Measurements from ENCODE around the gene CRY2.
A peak's percentile ranks its signal among the peaks of the same experiment; 100 is the strongest.
"Not testable (repeated sequence)": the region's sequence is repeated elsewhere in the genome, so short reads cannot be mapped to it uniquely, and the experiment has no call there.

The CRY2 gene

GRCh38 chr11:45846974-45847910 is at the start of gene CRY2:
Gene CRY2, plus strand, starts transcription at chr11:45847475. Its CDS starts 16 bp downstream, at chr11:45847491.
- peak; percentile 97 for DNase-seq

DNA sequence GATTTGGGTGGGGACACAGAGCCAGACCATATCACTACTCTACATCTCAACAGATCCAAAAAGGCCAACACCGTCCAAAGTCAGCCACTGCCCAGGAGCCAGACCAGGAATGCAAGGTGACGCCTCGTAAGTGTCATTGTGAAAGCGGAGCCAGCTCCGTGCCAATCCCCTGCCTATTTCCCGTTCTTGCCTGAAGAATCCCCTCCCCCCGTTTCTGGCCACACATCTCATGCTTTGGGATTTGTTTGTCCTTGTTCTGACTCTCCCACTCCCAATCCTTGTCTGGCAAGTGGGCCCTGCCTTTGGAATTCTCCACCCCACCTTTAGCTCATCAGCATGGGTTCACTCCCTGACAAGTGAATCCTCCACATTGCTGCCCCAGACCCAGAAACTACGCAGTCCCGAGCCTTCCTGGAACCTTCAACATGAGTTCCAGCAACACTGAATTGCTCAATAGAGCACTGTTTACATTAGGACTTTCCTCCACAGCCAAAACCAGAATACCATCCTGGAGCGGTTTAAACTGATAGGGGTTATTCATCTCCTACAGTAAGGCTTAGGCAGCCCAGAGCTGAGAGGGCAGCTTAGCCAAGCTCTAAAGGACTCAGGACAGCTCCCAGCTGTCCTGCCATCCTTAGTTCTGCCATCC is 48.4 kb upstream of the CRY2 start:
- DNase-seq = no peak

DNA sequence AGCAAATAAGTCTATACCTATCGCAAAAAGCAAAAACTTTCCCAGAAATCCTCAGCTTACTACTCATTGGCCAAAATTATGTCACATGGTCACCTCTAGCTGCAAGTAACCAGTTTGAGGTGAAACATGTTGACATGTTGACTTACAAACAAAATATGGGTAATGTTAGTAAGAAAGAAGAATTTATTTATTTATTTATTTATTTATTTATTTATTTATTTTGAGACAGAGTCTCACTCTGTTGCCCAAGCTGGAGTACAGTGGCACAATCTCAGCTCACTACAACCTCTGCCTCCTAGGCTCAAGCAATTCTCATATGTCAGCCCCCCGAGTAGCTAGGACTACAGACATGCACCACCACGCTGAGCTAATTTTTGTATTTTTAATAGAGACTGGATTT is 47.7 kb upstream of the CRY2 start:
- no peak for DNase-seq

GRCh38 chr11:45800261-45800660 is 47.0 kb upstream of the CRY2 start:
- no peak for DNase-seq

DNA sequence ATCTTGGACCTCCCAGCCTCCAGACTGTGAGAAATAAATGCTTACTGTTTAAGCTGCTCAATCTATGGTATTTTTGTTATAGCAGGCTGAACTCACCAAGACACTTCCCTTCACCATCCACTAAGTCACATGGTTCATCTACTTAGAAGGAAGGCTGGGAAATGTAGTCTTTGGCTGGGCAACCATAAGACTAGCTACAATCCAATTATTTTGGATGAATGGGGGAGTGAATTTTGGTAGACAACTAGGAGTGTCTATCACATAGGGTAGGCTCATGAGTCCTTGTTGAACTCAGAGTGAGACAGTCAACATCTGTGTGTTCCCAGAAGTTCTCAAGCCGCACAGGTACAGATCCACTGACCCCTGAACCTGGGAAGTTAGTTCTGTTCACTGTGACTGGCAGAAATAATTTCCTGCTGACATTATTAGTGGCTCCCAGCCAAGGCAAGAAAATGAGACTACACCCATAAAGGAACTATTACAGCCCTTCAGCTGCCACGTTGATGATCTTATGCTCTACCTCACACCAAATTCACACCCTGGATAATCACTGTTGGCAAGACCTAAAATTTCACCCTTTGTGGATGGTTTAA is 45.5 kb upstream of the CRY2 start:
- DNase-seq = no peak

DNA sequence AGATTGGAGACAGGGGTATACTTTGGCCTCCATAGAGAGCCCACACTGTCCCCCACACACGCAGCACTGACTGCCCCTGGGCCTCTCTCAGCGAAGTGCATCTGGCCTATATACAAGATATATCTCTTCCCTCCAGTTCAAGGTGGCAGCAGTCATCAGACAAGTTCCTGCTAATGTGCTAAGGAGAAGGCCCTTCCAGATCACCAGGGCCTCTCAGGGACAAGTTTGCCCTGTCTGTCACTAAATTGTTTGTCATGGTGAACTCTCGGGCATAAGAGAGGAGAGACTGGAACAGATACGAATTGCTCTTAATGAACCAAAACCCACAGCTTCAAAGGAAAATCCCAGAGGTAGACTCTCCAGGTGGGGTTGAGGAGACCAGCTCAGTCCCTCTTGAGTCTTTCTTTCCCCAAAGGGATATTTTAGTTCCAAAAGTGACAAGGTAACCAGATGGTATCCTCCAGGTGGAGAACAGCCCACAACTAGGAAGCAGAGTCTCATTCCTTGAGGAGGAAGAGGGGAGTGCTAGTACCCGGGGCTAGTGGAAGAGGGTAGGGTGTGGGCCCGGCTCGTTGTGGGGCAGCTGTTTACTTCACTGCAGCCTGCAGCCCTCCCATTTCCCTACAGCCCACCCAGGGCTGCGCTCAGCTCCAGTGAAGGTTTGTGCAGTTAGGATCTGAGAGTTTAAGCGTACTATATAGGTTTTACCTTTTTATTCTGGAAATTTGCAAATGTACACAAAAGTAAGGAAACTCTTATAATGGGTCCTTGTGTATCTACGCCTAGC is 44.6 kb upstream of the CRY2 start:
- no peak for DNase-seq

DNA sequence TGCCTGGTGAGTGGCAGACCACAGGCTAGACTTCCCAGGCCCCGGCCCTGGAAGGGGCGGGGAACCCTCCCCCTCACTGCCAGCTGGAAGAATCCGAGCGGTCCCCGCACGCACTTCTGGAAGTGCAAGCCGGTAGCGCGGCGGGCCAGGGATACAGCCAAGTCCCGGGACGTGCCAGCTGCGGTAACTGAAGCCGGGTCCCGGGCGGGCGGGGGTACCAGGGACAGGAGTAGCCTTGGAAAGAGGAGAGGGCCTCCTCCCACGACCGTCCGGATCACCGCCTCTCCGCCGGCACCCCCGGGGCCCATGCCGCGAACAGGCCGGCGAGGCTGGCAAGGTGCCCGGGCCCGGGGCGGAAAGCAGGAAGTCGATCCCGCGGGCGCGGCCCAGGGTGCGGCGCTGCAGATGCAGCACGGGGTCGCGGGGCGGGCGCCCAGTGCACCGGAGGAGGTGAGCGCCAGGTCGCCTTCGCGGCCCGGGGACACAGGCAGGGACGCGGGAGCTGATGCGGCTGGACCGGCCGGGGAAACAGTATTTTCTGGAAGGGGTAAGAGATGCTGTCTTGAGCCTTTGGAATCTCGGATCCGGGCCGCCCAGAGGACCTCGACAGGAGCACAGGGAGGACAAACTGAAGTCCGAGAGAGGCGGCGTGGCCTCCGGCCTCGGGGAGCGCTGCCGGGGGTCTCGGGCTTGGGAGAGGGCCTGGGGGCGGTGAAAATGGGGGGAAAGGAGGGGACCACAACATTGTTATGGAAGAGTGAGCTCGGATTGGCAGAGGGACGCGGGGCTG is 43.1 kb upstream of the CRY2 start:
- peak; percentile 39 for DNase-seq

DNA sequence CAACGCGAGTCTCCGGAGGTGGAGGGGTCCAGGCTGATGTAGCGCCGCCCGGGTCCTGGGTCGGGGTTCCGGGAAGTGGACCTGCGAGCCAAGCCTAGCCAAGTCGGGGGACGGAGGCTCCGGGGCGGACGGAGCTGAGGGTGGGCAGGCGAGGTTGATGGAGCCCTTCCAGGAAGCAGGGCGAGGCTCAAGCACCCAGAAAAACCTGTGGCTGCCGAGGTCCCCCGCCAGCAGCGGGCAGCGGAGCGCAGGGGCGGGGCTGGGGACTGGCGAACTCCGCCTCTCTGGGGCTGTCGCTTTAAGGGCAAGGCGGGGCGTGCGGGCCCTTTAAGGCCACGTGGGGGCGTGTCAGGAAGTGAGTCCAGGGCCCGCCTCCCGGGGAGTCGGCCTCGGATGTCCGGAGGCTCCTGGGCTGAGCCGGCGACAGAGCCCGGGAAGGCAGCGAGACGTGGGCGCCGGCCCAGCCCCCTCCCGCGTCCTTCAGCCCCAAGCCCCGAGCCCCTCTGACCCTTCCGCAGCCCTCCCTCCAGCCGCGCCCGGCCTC is 42.4 kb upstream of the CRY2 start, which contains the start of gene SLC35C1:
Gene SLC35C1, plus strand, starts transcription at position 389 of the 544 bp plus-strand sequence. CDS start 653 bp downstream, outside the sequence.
- DNase-seq = peak; percentile 92

DNA sequence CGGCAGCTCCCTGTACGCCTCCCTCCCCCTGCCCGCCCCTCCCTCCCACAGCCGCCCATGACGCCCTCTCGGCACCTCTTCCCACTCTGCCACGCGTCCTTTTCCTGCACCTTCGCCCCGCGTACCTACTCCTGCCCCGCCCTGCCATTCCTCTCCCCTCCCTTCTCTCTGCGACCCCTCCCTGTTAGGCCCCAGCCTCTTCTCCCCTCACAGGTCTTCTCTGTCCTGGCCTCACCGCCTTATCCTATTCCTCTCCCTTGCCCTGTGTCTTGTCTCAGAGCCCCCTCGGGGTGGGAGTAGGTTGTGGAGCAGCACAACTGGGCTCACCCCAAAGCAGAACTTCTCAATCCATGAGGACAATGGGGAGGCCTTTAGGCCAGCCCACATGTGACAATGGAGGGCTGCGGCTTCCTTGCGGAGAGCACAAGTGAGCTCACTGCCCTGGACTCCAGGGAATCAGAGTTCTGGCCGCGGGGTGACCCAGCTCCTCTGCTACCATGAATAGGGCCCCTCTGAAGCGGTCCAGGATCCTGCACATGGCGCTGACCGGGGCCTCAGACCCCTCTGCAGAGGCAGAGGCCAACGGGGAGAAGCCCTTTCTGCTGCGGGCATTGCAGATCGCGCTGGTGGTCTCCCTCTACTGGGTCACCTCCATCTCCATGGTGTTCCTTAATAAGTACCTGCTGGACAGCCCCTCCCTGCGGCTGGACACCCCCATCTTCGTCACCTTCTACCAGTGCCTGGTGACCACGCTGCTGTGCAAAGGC is 41.8 kb upstream of the CRY2 start:
- DNase-seq = no peak

GRCh38 chr11:45806072-45806933 is 41.0 kb upstream of the CRY2 start:
- DNase-seq = no peak

GRCh38 chr11:45806937-45807791 is 40.1 kb upstream of the CRY2 start:
- DNase-seq = no peak

GRCh38 chr11:45807792-45808238 is 39.5 kb upstream of the CRY2 start:
- no peak for DNase-seq

DNA sequence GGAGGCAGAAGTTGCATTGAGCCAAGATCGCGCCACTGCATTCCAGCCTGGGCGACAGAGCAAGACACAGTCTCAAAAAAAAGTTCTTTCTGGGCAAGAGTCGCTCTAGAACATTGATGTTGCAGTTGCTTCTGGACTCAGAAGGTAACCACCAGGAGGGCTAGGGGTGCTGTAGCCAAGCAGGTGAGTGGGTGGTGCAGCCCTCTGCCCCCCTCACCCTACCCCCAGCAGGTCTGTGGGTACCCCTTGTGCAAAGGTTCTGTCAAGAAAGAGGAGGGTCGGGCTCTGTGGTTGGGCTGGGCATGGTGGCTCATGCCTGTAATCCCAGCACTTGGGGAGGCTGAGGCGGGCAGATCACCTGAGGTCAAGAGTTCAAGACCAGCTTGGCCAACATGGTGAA is 38.8 kb upstream of the CRY2 start:
- DNase-seq = not testable (repeated sequence)

GRCh38 chr11:45809456-45810395 is 37.5 kb upstream of the CRY2 start:
- DNase-seq = no peak

DNA sequence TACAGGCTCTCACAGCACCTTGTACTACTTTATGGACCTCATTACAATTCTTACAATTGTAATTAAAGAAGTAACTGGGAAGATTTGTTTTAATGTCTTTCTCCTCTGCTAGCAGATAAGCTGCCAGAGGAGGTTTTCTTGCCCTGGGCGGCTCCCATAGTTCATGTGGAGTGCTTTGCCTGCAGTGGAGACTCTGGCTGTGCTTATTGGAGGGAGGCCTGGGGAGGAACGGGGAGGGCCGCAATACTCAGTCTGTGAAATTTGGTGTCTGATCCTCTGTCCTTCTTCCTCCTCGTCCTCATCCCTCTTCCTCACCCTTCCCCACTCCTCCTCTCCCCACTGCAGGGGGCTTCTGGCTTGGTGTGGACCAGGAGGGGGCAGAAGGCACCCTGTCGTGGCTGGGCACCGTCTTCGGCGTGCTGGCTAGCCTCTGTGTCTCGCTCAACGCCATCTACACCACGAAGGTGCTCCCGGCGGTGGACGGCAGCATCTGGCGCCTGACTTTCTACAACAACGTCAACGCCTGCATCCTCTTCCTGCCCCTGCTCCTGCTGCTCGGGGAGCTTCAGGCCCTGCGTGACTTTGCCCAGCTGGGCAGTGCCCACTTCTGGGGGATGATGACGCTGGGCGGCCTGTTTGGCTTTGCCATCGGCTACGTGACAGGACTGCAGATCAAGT is 36.7 kb upstream of the CRY2 start:
- no peak for DNase-seq

- no peak for DNase-seq
Measured at GRCh38 chr11:45811109-45811435, 36.2 kb upstream of the CRY2 start.

Measured in activated CD4-positive, alpha-beta T cell treated with anti-CD3 and anti-CD28 coated beads for 1 hour (primary cell).